Activated CD4-positive, alpha-beta T cell treated with anti-CD3 and anti-CD28 coated beads for 48 hours (primary cell): ENCODE measurements around the gene FAT3.

Experiments used
- DNase-seq: peaks from one replicate; pipeline ENCODE4 v3.0.0-alpha.2; 2020

FAT3 gene

GRCh38 chr11:92224407-92225124 lies at the start of gene FAT3:
TSS of gene FAT3 (plus strand) at chr11:92224818. CDS start at chr11:92352113, 127,295 bp downstream.
- peak; percentile 7 for DNase-seq

- DNase-seq = no peak
Observed at GRCh38 chr11:92179017-92179670, 45.5 kb upstream of the FAT3 start.

- DNase-seq = no peak
Observed at GRCh38 chr11:92180226-92180625, 44.4 kb upstream of the FAT3 start.

GRCh38 chr11:92180664-92181251 lies 43.9 kb upstream of the FAT3 start:
- no peak for DNase-seq

GRCh38 chr11:92190535-92191206 lies 33.9 kb upstream of the FAT3 start:
- no peak for DNase-seq

GRCh38 chr11:92192141-92192540 lies 32.5 kb upstream of the FAT3 start:
- DNase-seq = no peak

GRCh38 chr11:92198268-92198667 lies 26.4 kb upstream of the FAT3 start:
- DNase-seq = no peak

GRCh38 chr11:92199991-92200390 lies 24.6 kb upstream of the FAT3 start:
- no peak for DNase-seq

- DNase-seq = no peak
Observed at GRCh38 chr11:92204731-92205130, 19.9 kb upstream of the FAT3 start.

GRCh38 chr11:92206441-92206840 lies 18.2 kb upstream of the FAT3 start:
- DNase-seq = no peak

GRCh38 chr11:92211576-92212167 lies 12.9 kb upstream of the FAT3 start:
- DNase-seq = no peak

GRCh38 chr11:92212530-92212929 lies 12.1 kb upstream of the FAT3 start:
- no peak for DNase-seq

GRCh38 chr11:92216789-92217188 lies 7.8 kb upstream of the FAT3 start:
- DNase-seq = no peak

GRCh38 chr11:92219476-92219875 lies 5.1 kb upstream of the FAT3 start:
- no peak for DNase-seq

GRCh38 chr11:92222701-92223100 lies 1.9 kb upstream of the FAT3 start:
- no peak for DNase-seq

- no peak for DNase-seq
Observed at GRCh38 chr11:92224054-92224406, 588 bp upstream of the FAT3 start.

GRCh38 chr11:92225125-92225567 lies 528 bp downstream of the FAT3 start:
- DNase-seq = no peak

- no peak for DNase-seq
Observed at GRCh38 chr11:92225568-92226330, 1.1 kb downstream of the FAT3 start.

GRCh38 chr11:92226331-92227229 lies 2.0 kb downstream of the FAT3 start:
- no peak for DNase-seq

- no peak for DNase-seq
Observed at GRCh38 chr11:92227230-92227814, 2.7 kb downstream of the FAT3 start.
